Stimulated activated CD4-positive, alpha-beta T cell treated with anti-CD3 and anti-CD28 coated beads, Interleukin-4, amount 100 ng/mL, for 48 hours (primary cell): ENCODE results near the gene ZFHX2.
"Not testable (repeated sequence)": the region's sequence is repeated elsewhere in the genome, so short reads cannot be mapped to it uniquely, and the experiment has no call there.

Experiments
- DNase-seq, 2 donors: peaks; one replicate each; pipeline ENCODE4 v3.0.0-alpha.2; 2020; ENCODE audit warnings: low read depth in 2 of 2

ZFHX2 gene

GRCh38 chr14:23540141-23540469, 11.5 kb downstream of the ZFHX2 start:
- no peak for DNase-seq

GRCh38 chr14:23539248-23540140, 12.1 kb downstream of the ZFHX2 start:
- DNase-seq = no peak

GRCh38 chr14:23538785-23539184, 12.8 kb downstream of the ZFHX2 start:
- DNase-seq = no peak

- DNase-seq = no peak
These were observed 13.4 kb downstream of the ZFHX2 start for GRCh38 chr14:23538050-23538718.

- DNase-seq = no peak
These were observed 14.1 kb downstream of the ZFHX2 start for GRCh38 chr14:23537351-23538049.

GRCh38 chr14:23536906-23537305, 14.7 kb downstream of the ZFHX2 start:
- not testable (repeated sequence) for DNase-seq

DNA sequence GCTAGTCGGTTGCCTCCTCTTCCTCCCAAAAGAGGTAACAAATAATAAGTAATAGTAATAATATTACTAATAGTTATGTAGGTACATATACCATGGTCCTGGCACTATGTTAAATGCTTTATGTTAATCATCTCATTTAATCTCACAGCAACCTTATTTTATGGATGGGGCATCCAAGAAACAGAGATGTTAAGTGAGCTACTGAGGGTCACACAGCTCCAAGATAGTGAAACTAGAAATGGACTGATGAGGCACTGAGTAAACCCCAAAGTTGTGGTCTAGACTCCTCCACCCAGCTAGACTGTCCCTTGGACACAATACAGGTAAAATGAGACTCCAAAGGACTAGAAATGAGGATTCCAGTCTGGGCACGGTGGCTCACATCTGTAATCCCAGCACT, 15.1 kb downstream of the ZFHX2 start:
- DNase-seq = no peak

DNA sequence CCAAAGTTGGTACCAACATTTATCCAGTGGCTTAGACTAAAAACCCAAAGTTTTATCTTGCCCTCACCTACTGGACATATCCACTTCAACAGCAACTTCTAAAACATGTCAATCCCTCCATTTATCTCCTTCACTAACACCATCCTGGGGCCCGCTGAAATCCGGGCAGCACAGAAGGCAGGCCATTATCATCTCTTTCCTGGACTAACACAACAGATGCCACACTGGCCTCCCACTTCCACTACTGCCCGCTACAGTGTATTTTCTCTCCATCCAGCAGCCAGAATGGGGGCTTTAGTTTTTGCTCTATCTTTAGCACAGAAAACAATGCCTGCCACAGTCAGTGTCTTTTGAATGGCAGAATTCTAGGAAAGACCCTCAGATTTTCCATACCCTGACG, 15.6 kb downstream of the ZFHX2 start:
- DNase-seq = no peak

- no peak for DNase-seq
These were observed 17.7 kb downstream of the ZFHX2 start for GRCh38 chr14:23533652-23534435.

DNA sequence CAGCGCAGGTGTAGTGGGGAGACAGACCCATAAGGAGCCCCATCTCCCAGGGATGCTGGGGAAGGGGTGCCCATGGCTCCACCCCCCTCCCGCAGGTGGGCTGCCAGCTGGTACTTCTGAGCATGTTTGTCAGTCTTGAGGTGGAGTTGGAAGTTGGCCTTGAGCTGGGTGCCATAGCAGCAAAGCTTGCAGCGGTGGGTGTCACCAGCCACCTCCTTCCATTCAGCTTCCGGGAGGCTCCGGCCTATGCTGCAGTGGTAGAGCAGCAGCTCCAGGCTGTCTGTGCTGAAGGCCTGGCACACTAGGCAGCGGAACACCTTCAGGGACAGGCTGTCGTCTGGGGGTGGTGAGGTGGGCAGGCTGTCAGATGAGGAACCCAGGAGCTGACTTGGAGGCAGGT, 18.9 kb downstream of the ZFHX2 start:
- DNase-seq = no peak

DNA sequence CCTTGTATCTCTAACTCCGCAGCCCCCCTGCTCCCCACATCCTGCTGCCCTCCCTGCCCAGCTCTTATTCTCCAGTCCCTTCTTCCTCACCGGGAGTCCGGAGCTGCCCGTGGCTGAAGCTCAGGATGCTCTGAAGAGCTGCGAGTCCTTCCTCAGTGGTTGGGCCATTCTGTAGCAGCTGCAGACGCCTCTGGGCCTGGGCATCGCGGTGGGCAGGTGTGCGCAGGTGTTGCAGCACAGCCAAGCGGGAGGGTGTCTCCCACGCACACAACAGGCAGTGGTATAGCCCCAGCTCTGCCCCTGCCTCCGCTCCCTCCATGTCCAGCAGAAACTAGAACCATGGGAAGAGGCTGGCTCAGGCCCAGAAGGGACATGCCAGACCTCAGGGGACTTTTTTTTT, 20.2 kb downstream of the ZFHX2 start:
- DNase-seq = no peak

DNA sequence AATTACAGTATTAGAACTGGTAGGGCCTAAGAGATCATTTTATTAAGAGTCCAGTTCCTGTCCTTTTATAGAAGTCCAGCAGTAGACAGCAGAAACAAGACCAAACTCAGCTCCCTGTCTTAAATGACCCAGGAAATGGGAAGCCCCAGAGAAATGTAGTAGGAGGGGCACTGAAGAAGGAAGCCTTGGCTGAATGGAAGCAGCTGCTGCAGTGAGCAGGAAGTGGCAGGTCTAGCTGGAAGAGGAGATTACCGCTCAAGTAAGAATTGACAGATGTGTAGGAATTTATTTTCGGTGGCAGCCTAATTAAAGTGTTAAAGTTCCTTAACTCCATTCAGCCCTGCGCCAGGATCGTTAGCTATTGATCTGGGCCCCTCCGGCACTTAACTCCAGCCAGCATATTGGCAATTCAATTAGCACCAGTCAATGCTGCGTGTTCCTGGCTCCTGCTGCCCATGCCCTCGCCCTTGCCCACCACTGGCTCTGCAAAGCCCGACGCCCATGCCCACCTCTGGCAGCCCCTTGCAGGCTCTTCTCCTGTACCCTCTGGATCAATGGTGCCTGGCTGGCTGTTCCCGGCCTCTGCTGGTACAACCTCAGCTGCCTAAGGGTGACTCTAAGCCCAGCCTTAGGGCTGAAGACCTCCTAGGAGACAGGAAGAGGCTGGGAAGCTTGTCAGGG, 21.1 kb downstream of the ZFHX2 start:
- DNase-seq = no peak

DNA sequence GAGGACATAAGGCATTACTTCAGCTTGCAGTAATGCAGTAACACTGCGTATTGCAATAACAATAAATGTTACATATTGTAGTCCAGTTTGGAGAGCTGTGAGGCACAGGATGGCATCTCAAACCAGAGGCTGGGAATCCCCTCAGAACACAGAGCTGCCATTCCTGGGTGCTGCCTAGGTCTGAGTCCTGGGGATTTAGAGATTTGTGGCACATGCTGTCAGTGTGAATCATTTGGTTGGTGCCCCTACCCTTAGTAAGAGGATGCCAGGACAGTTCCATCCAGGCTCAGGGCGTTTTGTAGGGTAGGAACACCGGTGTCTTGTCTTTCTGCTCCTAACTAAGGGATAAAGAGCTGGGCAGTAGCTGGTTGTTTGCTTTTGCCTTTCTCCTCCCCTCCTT, 22.5 kb downstream of the ZFHX2 start:
- no peak for DNase-seq

- DNase-seq = no peak
These were observed 23.0 kb downstream of the ZFHX2 start for GRCh38 chr14:23528555-23528954.

GRCh38 chr14:23525611-23526010, 26.0 kb downstream of the ZFHX2 start:
- DNase-seq = no peak

- DNase-seq = no peak
These were observed 26.6 kb downstream of the ZFHX2 start for GRCh38 chr14:23524954-23525353.

DNA sequence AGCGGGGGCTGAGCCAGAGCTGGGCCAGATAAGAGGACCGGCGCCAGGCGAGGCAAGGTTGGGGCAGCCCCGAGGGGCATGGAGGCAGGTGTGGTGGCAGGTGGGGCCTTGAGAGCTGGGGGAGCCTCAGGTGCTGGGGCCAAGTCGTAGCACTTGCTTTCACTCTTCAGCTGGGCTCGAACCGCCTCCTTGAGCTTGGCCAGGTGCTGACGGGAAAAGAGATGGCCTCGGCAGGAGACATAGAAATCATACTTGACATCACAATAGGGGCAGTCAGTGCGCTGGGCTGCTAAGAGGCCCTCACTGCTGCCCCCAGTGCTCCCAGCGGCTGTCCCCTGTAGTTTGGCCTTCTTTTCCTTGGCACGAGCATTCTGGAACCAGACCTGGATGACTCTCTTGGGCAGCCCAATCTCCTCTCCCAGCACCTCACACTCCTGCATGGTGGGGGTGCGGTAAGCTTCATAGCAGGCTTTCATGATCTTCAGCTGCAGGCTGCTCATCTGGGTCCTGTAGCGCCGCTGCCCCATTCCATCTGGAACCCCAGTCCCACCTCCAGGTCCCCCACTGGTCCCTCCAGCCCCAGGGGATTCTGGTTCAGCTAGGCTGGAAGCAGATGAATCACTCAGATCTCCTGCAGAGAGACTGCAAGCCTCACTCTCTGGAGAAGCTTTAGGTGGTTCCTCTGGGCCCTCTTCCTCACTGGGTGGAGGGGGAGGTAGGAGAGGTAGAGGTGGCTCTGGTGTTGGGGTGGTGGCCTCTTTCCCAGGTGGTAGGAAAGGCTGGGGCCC, 28.1 kb downstream of the ZFHX2 start:
- DNase-seq = no peak

GRCh38 chr14:23522643-23523198, 28.8 kb downstream of the ZFHX2 start:
- no peak for DNase-seq

- DNase-seq = no peak
These were observed 29.6 kb downstream of the ZFHX2 start for GRCh38 chr14:23521785-23522640.
